ENCODE measurements around the gene SIAH1. TPM values are rescaled to one million over a fixed set of nuclear protein-coding genes. Genes with fewer than 3 reads are reported as not detected.
"Not testable (repeated sequence)": the region's sequence is repeated elsewhere in the genome, so short reads cannot be mapped to it uniquely, and the experiment has no call there.

The SIAH1 gene
- total RNA-seq, 1 donor from 2014 or later = 34.5 TPM

DNA sequence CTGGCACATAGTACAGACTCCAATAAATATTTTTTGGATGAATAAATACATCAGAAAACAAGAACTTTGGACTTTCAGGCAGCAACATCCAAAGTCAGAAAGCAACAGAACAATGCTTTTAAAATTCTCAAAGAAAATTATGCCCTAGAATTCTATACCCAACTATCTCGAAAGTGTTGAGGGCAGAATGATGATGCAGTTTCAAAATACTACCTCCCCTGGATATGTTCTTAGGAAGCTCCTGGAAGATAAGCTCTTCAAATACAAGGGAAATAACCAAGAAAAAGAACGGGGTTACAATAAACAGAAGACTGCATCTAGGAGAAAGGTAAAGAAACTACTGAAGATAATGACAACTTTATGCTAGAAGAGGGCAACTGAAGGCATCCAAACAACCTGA is 11.0 kb downstream of the SIAH1 start:
- no peaks in the 10 kb centered on the region for H3K36me3 Mint-ChIP-seq (ENCODE audit: low read depth)
- H3K9me3 Mint-ChIP-seq (ENCODE audit: low read depth) = no peaks in the 10 kb centered on the region
- no peak overlapping the region for H3K27ac Mint-ChIP-seq (ENCODE audit: unreplicated experiment)
- TF ChIP-seq, protein P1, sequence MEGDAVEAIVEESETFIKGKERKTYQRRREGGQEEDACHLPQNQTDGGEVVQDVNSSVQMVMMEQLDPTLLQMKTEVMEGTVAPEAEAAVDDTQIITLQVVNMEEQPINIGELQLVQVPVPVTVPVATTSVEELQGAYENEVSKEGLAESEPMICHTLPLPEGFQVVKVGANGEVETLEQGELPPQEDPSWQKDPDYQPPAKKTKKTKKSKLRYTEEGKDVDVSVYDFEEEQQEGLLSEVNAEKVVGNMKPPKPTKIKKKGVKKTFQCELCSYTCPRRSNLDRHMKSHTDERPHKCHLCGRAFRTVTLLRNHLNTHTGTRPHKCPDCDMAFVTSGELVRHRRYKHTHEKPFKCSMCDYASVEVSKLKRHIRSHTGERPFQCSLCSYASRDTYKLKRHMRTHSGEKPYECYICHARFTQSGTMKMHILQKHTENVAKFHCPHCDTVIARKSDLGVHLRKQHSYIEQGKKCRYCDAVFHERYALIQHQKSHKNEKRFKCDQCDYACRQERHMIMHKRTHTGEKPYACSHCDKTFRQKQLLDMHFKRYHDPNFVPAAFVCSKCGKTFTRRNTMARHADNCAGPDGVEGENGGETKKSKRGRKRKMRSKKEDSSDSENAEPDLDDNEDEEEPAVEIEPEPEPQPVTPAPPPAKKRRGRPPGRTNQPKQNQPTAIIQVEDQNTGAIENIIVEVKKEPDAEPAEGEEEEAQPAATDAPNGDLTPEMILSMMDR (IDR thresholded peaks at IDR 0.05) = no peak
- H3K27me3 Mint-ChIP-seq (ENCODE audit: low read depth) = no peaks in the 10 kb centered on the region
- no peak for DNase-seq (ENCODE audit: low spot score)
- no peak overlapping the region for H3K4me3 Mint-ChIP-seq (ENCODE audit: unreplicated experiment)
- peaks cover 42% of the 10 kb centered on the region for H3K4me1 Mint-ChIP-seq (ENCODE audit: low read depth)

- no peaks in the 10 kb centered on the region for H3K9me3 Mint-ChIP-seq (ENCODE audit: low read depth)
- no peak overlapping the region for H3K4me3 Mint-ChIP-seq (ENCODE audit: unreplicated experiment)
- no peak overlapping the region for H3K27ac Mint-ChIP-seq (ENCODE audit: unreplicated experiment)
- no peak for DNase-seq (ENCODE audit: low spot score)
- peaks cover 39% of the 10 kb centered on the region for H3K4me1 Mint-ChIP-seq (ENCODE audit: low read depth)
- no peaks in the 10 kb centered on the region for H3K36me3 Mint-ChIP-seq (ENCODE audit: low read depth)
- TF ChIP-seq, protein P1 (IDR thresholded peaks at IDR 0.05) = no peak
- H3K27me3 Mint-ChIP-seq (ENCODE audit: low read depth) = no peaks in the 10 kb centered on the region
Observed at GRCh38 chr16:48373258-48374029, 11.8 kb downstream of the SIAH1 start.

DNA sequence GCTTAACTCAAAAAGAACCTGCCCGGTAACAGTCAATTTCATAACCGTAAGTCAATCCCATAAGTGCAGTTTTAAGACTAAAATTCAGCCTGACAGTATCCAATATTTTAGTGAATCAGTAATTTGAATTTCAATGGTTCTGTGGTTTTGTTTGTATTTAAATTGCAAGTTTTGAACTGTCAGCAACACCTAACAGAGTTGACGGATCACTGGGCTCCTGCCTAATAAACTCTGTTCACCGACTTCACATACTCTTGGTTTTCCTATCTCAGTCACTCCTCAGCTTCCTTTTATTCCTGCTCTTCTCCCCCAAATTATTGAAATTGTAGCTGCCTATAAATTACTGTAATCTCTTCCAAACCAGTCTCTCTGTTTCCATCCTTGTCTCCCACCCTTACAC is 12.5 kb downstream of the SIAH1 start:
- Mint-ChIP-seq H3K36me3 (ENCODE audit: low read depth) (no peaks in the 10 kb centered on the region), H3K27me3 (ENCODE audit: low read depth) (no peaks in the 10 kb centered on the region), H3K27ac (ENCODE audit: unreplicated experiment) (no peak overlapping the region), H3K4me3 (ENCODE audit: unreplicated experiment) (no peak overlapping the region), H3K4me1 (ENCODE audit: low read depth) (peaks cover 37% of the 10 kb centered on the region), H3K9me3 (ENCODE audit: low read depth) (no peaks in the 10 kb centered on the region)
- DNase-seq (ENCODE audit: low spot score) = no peak
- TF ChIP-seq, protein P1 (IDR thresholded peaks at IDR 0.05) = no peak

GRCh38 chr16:48371393-48371780 is 13.8 kb downstream of the SIAH1 start:
- Mint-ChIP-seq H3K27me3 (ENCODE audit: low read depth) (no peaks in the 10 kb centered on the region), H3K27ac (ENCODE audit: unreplicated experiment) (peak overlapping the region; percentile 68), H3K4me3 (ENCODE audit: unreplicated experiment) (no peak overlapping the region), H3K36me3 (ENCODE audit: low read depth) (no peaks in the 10 kb centered on the region), H3K9me3 (ENCODE audit: low read depth) (no peaks in the 10 kb centered on the region), H3K4me1 (ENCODE audit: low read depth) (peaks cover 51% of the 10 kb centered on the region)
- TF ChIP-seq, protein P1 (IDR thresholded peaks at IDR 0.05) = no peak
- no peak for DNase-seq (ENCODE audit: low spot score)

DNA sequence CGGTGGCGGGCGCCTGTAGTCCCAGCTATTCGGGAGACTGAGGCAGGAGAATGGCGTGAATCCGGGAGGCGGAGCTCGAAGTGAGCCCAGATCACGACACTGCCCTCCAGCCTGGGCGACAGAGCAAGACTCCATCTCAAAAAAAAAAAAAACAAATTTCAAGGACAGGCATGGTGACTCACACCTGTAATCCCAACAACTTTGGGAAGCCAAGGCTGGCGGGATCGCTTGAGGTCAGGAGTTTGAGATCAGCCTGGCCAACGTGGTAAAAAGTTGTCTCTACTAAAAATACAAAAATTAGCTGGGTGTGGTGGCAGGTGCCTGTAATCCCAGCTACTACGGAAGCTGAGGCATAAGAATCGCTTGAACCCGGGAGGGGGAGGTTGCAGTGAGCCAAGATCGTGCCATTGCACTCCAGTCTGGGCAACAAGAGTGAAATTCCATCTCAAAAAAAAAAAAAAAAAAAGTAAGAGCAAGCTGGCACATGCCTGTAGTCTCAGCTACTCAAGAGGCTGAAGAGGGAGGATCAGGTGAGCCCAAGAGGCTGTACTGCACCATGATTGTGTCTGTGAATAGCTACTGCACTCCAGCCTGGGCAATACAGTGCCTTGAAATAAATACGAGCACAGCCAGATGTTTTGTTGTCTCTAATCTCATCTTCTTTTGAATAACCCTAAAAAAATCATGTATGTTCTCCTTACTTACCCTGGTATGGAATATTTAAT is 14.4 kb downstream of the SIAH1 start:
- peaks cover 54% of the 10 kb centered on the region for H3K4me1 Mint-ChIP-seq (ENCODE audit: low read depth)
- not testable (repeated sequence) for DNase-seq (ENCODE audit: low spot score)

More for the DNA sequence above, 14.4 kb downstream of the SIAH1 start:
- H3K4me3 Mint-ChIP-seq (ENCODE audit: unreplicated experiment); H3K36me3 Mint-ChIP-seq (ENCODE audit: low read depth); H3K9me3 Mint-ChIP-seq (ENCODE audit: low read depth); H3K27me3 Mint-ChIP-seq (ENCODE audit: low read depth): not testable (repeated sequence)
- H3K27ac Mint-ChIP-seq (ENCODE audit: unreplicated experiment) = peak overlapping the region; percentile 68
